HG03097 (cell line): Measurements from ENCODE around the gene C19orf85.

Experiments used
- ATAC-seq: cut with Tn5 transposase; IDR thresholded peaks from one replicate; pipeline ENCODE4 v1.9.1; 2021; ENCODE audit not compliant: unreplicated experiment, low FRiP score

The C19orf85 gene

DNA sequence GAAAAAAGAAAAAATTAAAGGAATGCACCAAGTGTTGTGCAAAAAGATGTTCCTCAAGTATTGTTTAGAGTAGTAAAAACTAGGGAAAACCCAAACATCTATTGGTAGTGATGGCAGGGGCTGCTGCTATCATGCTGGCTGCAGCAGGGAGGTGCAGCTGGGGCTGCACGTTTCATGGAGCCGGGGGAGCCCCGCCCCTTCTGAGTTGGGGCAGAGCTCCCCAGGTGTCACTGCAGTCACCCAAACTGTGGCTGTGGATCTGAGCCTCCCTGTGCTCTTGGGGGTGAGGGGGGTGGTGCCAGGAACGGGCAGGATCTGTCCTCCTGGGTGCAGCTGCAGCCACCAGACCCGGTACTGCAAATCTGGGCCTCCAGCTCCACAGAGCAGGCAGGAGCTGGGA, 45.4 kb downstream of the C19orf85 start:
- no peak for ATAC-seq

DNA sequence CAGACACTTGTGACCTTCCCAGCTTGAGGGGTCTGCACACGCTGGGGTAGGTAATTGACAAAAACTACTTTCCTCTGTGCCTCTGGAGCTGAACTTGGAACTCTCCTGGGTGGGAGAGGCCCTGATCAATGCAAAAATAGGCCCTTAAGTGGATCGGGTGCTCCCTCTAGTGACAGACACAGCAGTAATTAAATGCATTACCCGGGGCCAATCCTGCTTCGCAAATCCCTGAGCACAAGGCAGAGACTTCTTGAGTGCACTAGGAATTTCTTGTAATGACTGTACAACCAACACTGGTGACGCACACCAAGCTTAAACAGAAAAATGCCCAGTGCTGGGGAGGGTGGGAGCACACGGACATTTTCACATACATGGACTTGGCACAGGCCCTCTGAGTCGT, 46.4 kb downstream of the C19orf85 start:
- ATAC-seq: no peak
